GM12874 (cell line): ENCODE measurements around the gene MROH2A.

Experiments
- TF ChIP-seq, protein P1 (sequence below): IDR thresholded peaks from 2 replicates; pipeline ENCODE4 v1.5.1; 2011; ENCODE audit warnings: low read depth, mild to moderate bottlenecking, control low read depth, low read length, moderate library complexity; ENCODE audit not compliant: insufficient read depth

MROH2A gene

DNA sequence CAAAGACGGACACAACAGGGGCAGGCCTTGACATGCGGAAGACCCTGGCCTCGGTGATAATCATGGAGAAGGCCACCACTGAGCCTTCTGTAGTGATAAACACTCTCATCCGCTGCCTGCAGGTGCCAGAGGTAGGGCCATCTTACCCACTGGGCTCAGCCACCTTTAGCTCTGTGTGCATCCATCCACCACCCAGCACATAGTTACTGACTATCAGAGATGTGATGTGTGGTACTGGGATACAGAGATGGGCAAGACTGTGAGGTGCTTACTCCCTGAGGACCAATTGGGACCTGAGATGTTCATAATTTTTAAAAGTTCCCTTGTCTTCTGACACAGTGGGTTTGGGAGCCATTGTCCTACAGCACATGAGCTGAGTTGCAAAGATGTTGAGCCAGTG, 1.6 kb downstream of the MROH2A start:
- TF ChIP-seq, protein P1, sequence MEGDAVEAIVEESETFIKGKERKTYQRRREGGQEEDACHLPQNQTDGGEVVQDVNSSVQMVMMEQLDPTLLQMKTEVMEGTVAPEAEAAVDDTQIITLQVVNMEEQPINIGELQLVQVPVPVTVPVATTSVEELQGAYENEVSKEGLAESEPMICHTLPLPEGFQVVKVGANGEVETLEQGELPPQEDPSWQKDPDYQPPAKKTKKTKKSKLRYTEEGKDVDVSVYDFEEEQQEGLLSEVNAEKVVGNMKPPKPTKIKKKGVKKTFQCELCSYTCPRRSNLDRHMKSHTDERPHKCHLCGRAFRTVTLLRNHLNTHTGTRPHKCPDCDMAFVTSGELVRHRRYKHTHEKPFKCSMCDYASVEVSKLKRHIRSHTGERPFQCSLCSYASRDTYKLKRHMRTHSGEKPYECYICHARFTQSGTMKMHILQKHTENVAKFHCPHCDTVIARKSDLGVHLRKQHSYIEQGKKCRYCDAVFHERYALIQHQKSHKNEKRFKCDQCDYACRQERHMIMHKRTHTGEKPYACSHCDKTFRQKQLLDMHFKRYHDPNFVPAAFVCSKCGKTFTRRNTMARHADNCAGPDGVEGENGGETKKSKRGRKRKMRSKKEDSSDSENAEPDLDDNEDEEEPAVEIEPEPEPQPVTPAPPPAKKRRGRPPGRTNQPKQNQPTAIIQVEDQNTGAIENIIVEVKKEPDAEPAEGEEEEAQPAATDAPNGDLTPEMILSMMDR = no peak

DNA sequence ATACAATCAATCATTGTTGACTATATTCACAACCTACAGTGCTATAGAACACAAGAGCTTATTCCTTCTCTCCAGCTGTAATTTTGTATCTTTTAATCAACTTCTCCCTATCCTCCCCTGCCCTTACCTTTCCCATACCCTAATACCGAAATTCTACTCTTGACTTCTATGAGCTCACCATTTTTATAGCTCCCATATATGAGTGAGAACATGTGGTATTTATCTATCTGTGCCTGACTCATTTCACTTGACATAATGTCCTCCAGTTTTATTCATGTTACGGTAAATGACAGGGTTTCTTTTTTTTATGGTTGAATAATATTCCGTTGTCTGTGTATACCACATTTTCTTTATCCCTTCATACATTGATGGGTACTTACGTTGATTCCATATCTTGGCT, 2.6 kb downstream of the MROH2A start:
- TF ChIP-seq, protein P1 = no peak

DNA sequence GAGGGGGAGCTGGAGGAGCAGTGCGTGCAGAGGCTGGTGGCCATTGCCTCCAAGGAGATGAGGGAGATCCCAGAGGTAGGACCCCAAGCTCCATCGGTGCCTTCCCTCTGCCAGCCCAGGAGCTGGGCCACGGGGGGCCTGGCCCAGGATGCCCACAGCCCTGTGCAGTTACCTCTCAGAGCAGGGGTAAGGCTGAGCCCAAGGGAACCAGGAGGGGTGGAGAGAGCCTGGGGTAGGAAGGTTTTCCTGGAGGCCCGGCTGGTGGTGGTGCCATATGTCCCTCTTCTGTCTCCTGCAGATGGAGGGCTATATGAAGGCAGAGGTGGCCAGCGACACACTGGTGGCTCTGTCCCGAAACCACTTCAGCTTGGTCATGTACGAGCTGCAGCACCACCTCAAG, 11.4 kb downstream of the MROH2A start:
- TF ChIP-seq, protein P1 = no peak

DNA sequence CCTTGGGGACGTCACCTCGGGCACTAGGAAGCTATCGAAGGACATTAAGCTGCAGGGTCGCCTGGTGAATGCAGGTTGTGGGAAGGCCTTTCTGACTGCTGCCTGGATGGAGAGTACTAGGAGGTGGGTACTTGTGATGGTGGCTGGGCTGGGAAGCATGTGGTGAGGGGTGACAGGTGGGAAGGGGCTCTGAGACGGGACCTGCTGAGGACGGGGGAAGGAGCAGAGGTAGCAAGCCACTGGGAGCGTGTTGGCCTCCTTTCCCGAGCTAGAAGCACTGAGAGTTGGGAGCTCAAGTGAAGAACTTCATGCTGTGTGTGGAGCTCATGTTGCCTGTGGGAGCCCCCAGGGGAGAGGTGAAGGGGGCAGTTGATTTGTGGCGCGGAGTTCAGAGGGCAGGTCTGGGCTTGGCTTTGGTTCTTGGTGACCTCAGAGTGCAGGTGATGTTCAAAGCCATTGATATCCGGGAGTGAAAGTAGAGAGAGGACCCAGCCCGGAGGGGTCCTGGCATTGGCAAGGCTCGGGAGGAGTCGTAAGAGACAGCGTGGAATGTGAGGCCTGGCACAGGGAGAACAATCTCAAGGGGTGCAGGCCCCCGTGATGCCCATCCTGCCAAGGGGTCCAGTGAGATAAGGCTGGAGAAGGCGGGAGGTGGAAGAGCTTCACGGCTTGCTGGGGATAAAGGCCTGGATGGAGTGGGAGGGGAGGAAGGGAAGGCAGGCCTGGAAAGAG, 13.2 kb downstream of the MROH2A start:
- TF ChIP-seq, protein P1 = no peak

DNA sequence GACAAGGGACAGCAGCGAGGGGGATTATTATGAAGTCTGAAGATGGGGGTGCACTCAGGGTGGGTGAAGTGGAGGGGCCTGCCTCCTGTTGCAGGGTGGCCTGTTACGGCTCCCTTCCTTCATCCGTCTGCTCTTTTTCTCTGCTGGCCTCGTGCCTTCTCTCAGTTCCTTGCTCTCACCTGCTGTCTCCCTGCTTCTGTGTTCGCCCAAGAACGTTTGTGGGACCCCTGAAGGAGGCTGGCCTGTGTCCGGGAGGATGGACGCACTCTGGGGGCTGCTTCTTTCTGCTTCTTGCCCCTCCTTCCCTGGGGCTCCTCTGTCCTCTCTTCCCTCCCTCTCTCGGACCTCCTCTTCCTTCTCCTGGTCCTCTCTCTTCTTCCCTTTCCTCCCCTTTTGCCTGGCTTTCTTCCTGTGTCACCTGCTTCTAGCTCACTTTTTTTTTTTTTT, 13.8 kb downstream of the MROH2A start:
- TF ChIP-seq, protein P1 = no peak

DNA sequence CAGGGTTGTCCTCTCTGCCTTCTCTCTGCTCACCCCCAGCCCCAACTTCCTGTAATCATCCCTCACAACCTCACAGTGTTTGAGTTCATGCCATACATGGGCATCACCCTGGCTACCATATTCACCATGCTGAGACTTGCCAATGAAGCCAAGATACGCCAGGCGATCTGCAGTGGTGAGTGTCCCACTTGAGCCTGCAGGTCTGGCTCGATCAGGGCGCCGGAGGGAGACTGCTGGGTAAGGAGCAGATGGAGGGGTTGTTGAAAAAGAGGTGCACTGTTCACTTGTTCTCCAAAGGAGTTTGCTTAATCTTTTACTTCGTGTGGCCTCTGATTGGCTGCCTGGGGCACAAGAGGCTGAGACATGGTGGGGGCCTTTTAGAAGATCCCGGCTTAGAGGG, 14.6 kb downstream of the MROH2A start:
- TF ChIP-seq, protein P1 = no peak

DNA sequence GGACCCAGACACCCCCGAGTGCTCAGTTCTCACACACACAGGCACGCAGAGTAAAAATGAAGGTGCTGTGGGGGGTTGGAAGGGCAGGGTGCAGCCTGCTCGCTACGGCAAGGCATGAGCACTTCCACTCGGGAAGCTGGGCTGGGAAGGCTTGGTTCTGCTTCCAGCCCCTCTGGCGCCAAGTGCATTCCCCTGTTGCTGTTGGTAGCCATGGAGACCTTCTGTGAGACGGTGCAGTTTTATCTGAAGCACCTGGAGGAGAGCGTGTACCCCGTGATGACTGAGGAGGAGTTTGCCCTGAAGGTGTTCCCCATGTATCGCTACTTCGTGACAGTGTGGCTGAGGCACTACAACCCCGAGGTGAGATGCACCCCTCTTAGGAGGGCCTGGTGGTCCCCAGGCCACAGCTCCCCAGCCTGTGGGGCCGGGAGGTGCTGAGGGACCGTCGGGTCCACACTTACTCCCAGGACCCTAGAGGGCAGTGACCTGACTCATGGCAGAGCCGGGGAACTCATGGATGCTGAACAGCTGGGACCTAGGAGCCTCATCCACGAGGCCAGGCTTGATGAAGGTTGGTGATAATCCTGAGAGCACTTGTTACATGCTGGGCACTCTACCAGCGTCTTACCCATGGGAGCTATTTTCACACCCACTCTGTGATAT, 15.5 kb downstream of the MROH2A start:
- TF ChIP-seq, protein P1 = no peak
